Lower lobe of right lung (tissue), 2 donors: Measurements from ENCODE around the gene NCOA3. TPM values are rescaled to one million over a fixed set of nuclear protein-coding genes. Genes with fewer than 3 reads are reported as not detected.
A peak's percentile ranks its signal among the peaks of the same experiment; 100 is the strongest.

Experiments used
- ATAC-seq, 2 donors: fragments of 200-7000 bp; cut with Tn5 transposase; one replicate each; pipeline ENCODE4 v1.9.1; 2020 to 2022; ENCODE audit warnings: mild to moderate bottlenecking in 2 of 2, moderate library complexity in 2 of 2
- DNase-seq: peaks from one replicate; pipeline ENCODE4 v3.0.0-alpha.2; 2020
- H3K27ac ChIP-seq: fragments of 200-600 bp; one replicate; pipeline ENCODE4 v1.8.0; 2022
- H3K27me3 ChIP-seq: fragments of 200-600 bp; one replicate; pipeline ENCODE4 v1.8.0; 2022; ENCODE audit warnings: low read depth
- H3K36me3 ChIP-seq: fragments of 200-600 bp; one replicate; pipeline ENCODE4 v1.8.0; 2022; ENCODE audit warnings: mild to moderate bottlenecking
- H3K4me1 ChIP-seq: fragments of 200-600 bp; one replicate; pipeline ENCODE4 v1.8.0; 2022
- H3K4me3 ChIP-seq: fragments of 200-600 bp; one replicate; pipeline ENCODE4 v1.8.0; 2022; ENCODE audit warnings: mild to moderate bottlenecking
- H3K9me3 ChIP-seq: fragments of 200-600 bp; one replicate; pipeline ENCODE4 v1.8.0; 2022
- CTCF ChIP-seq: fragments of 200-600 bp; IDR thresholded peaks from one replicate; pipeline ENCODE4 v1.8.0; 2022; ENCODE audit warnings: antibody characterized with exemption, mild to moderate bottlenecking
- intact Hi-C: fragments of 100-400 bp; cut with DNase I; formaldehyde crosslinking; loops from one replicate; pipeline ENCODE4 v1.11.0; 2022
- total RNA-seq: library from RNA; stranded (reverse); fragmentation: NEBNext Ultra II Directional; extraction: Animal tissue kit (Norgen Biotek cat#: 25700); gene quantifications from one replicate; pipeline ENCODE4 v1.2.1, GENCODE V29; 2021
- donor health status: DM: no; HTN: yes; CAD: no; lungs with severe emphysema.

NCOA3 gene
- total RNA-seq, 1 donor from 2014 or later: 42.1 TPM

GRCh38 chr20:47679462-47679861, 177.8 kb downstream of the NCOA3 start:
- Histone ChIP-seq H3K4me1 (peaks cover 17% of the 10 kb centered on the region), H3K4me3 (no peak overlapping the region), H3K36me3 (peaks cover 9% of the 10 kb centered on the region), H3K27ac (no peak overlapping the region), H3K27me3 (no peaks in the 10 kb centered on the region), H3K9me3 (no peaks in the 10 kb centered on the region)
- no peak for DNase-seq
- intact Hi-C loops: no loop called here
- TF ChIP-seq CTCF: no peak
- ATAC-seq: no peak

DNA sequence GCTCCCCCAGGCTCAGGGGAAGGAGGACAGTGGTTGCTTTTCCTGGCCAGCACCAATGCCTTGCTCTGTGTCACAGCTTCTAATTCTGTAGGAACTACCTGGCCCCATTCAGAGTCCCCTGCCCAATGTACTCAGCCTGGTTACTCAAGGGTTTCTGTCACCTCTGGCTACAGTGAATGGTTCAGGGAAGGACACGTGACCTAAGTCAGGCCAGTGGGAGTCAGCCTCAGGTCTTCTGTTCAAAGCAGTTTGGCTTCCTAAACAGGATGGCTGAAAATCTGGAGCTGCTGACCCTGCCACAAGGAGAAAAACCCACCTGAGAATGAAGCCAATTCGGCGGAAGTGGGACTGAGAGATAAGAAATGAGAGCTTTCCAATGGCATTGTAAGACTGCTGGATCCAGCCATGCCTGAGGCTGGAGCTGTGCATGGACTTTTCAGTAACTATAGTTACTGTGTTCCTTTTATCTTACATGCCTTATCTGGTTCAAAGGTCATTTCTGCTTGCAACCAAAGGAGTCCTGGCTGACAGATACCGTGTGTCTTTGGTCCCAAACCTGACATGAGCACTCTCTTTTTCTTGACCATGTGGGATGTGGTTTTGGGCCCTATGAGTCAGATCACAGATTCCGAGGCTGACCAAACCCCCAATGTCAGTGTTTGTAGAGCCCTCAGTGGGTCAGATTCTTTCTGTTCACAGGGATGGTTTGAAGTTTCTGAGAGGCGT, 179.3 kb downstream of the NCOA3 start:
- H3K27ac ChIP-seq: no peak overlapping the region
- H3K27me3 ChIP-seq: no peaks in the 10 kb centered on the region
- ATAC-seq: no peak
- intact Hi-C loops: no loop called here
- no peak for DNase-seq
- H3K9me3 ChIP-seq: no peaks in the 10 kb centered on the region
- H3K4me1 ChIP-seq: peaks cover 17% of the 10 kb centered on the region
- TF ChIP-seq CTCF: no peak
- H3K4me3 ChIP-seq: no peak overlapping the region
- H3K36me3 ChIP-seq: peaks cover 9% of the 10 kb centered on the region

GRCh38 chr20:47682028-47682783, 180.5 kb downstream of the NCOA3 start:
- ATAC-seq (peak; percentile 64 to 67), DNase-seq (peak; percentile 61)
- peaks cover 17% of the 10 kb centered on the region for H3K4me1 ChIP-seq
- no peak overlapping the region for H3K4me3 ChIP-seq
- peak overlapping the region; percentile 78 for H3K27ac ChIP-seq
- no peaks in the 10 kb centered on the region for H3K36me3 ChIP-seq
- no peaks in the 10 kb centered on the region for H3K27me3 ChIP-seq
- H3K9me3 ChIP-seq: no peaks in the 10 kb centered on the region
- no peak for TF ChIP-seq CTCF
- intact Hi-C loops: no loop called here

DNA sequence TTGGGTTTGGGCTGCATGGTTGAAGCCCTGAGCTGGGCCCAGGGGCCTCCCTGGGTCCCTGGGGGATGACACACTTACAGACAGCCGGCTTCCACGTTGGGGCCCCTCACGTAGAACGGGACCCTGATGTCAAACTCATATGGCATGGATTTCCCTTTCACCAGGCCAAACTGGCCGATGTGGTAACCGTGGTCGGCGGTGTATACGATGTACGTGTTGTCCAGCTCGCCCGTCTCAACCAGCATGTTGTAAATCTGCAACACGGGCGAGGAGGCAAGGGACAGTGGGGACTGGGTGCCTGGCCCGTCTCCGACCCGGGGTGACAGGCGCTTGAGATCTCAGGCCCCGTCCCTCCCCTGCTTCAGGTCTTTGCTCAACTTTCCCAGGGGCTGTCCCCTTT, 181.2 kb downstream of the NCOA3 start:
- Histone ChIP-seq H3K36me3 (no peaks in the 10 kb centered on the region), H3K27me3 (no peaks in the 10 kb centered on the region), H3K4me3 (no peak overlapping the region), H3K9me3 (no peaks in the 10 kb centered on the region), H3K27ac (peak overlapping the region; percentile 78), H3K4me1 (peaks cover 17% of the 10 kb centered on the region)
- no peak for TF ChIP-seq CTCF
- intact Hi-C loops: no loop called here
- DNase-seq: no peak
- ATAC-seq: no peak

- Histone ChIP-seq H3K4me3 (no peak overlapping the region), H3K27me3 (no peaks in the 10 kb centered on the region), H3K9me3 (no peaks in the 10 kb centered on the region), H3K4me1 (peaks cover 17% of the 10 kb centered on the region), H3K36me3 (peaks cover 13% of the 10 kb centered on the region), H3K27ac (no peak overlapping the region)
- TF ChIP-seq CTCF: no peak
- intact Hi-C loops: no loop called here
- DNase-seq: no peak
- no peak for ATAC-seq
Measured at GRCh38 chr20:47684306-47685080, 182.8 kb downstream of the NCOA3 start.
